HEK293T (cell line): ENCODE results near the gene CACNA1G.

ENCODE experiments used
- BHLHE40 ChIP-seq: fragments of 450-650 bp; IDR thresholded peaks from 2 replicates; pipeline ENCODE4 v1.6.1; 2016; ENCODE audit warnings: mild to moderate bottlenecking, moderate library complexity, borderline replicate concordance
- CTBP1 ChIP-seq: fragments of 450-650 bp; IDR thresholded peaks from 2 replicates; pipeline ENCODE4 v1.6.1; 2016; ENCODE audit warnings: borderline replicate concordance
- ELF4 ChIP-seq: fragments of 450-650 bp; IDR thresholded peaks from 2 replicates; pipeline ENCODE4 v1.6.1; 2017; ENCODE audit warnings: antibody characterized with exemption
- FOXK2 ChIP-seq: fragments of 450-650 bp; IDR thresholded peaks from 2 replicates; pipeline ENCODE4 v1.6.1; 2016; ENCODE audit warnings: mild to moderate bottlenecking
- FOXM1 ChIP-seq: fragments of 450-650 bp; IDR thresholded peaks from 2 replicates; pipeline ENCODE4 v1.6.1; 2017; ENCODE audit warnings: mild to moderate bottlenecking, borderline replicate concordance
- HDGF ChIP-seq: fragments of 450-650 bp; IDR thresholded peaks from 2 replicates; pipeline ENCODE4 v1.6.1; 2017; ENCODE audit warnings: antibody characterized with exemption, borderline replicate concordance
- L3MBTL2 ChIP-seq: fragments of 450-650 bp; conservative IDR thresholded peaks from 2 replicates; pipeline ENCODE4 v1.6.1; 2016; ENCODE audit warnings: mild to moderate bottlenecking
- LEF1 ChIP-seq: fragments of 450-650 bp; IDR thresholded peaks from 2 replicates; pipeline ENCODE4 v1.6.1; 2017; ENCODE audit warnings: mild to moderate bottlenecking, borderline replicate concordance
- NFRKB ChIP-seq: fragments of 450-650 bp; IDR thresholded peaks from 2 replicates; pipeline ENCODE4 v1.6.1; 2016; ENCODE audit warnings: mild to moderate bottlenecking, moderate library complexity
- PKNOX1 ChIP-seq: fragments of 450-650 bp; IDR thresholded peaks from 2 replicates; pipeline ENCODE4 v1.6.1; 2016
- SP1 ChIP-seq: fragments of 450-650 bp; IDR thresholded peaks from 2 replicates; pipeline ENCODE4 v1.6.1; 2017
- SUZ12 ChIP-seq: fragments of 450-650 bp; IDR thresholded peaks from 2 replicates; pipeline ENCODE4 v1.6.1; 2016; ENCODE audit warnings: mild to moderate bottlenecking
- TARDBP ChIP-seq: fragments of 450-650 bp; IDR thresholded peaks from 2 replicates; pipeline ENCODE4 v1.6.1; 2016
- ZNF384 ChIP-seq: fragments of 450-650 bp; IDR thresholded peaks from 2 replicates; pipeline ENCODE4 v1.6.1; 2016

GRCh38 chr17:50626037-50626574 is 65.6 kb downstream of the CACNA1G start:
- no peak for TF ChIP-seq ELF4
- TF ChIP-seq FOXM1: no peak
- no peak for TF ChIP-seq LEF1
- TF ChIP-seq BHLHE40: no peak
- no peak for TF ChIP-seq SUZ12
- no peak for TF ChIP-seq SP1
- no peak for TF ChIP-seq HDGF
- no peak for TF ChIP-seq ZNF384
- TF ChIP-seq FOXK2: no peak
- no peak for TF ChIP-seq CTBP1
- TF ChIP-seq L3MBTL2: no peak
- no peak for TF ChIP-seq TARDBP
- no peak for TF ChIP-seq PKNOX1
- no peak for TF ChIP-seq NFRKB
